Endometrial microvascular endothelial cells (primary cell): ENCODE results near the gene MYBPH. TPM values are rescaled to one million over a fixed set of nuclear protein-coding genes. Genes with fewer than 3 reads are reported as not detected.

Experiments used
- in situ Hi-C: cut with HindIII; loops from 2 replicates; pipeline ENCODE4 v1.10.0; 2017; ENCODE audit warnings: low sequenced_read_pairs, low pct_unique_long_range_greater_than_20kb; ENCODE audit errors: inconsistent ontology term
- total RNA-seq: library from RNA; depleted of rRNA; stranded (reverse); fragments of >200 nt; gene quantifications from one replicate; pipeline ENCODE4 v1.2.3, GENCODE V29; 2015; ENCODE audit errors: inconsistent ontology term

Gene MYBPH
- total RNA-seq, 1 donor from 2014 or later = not detected

DNA sequence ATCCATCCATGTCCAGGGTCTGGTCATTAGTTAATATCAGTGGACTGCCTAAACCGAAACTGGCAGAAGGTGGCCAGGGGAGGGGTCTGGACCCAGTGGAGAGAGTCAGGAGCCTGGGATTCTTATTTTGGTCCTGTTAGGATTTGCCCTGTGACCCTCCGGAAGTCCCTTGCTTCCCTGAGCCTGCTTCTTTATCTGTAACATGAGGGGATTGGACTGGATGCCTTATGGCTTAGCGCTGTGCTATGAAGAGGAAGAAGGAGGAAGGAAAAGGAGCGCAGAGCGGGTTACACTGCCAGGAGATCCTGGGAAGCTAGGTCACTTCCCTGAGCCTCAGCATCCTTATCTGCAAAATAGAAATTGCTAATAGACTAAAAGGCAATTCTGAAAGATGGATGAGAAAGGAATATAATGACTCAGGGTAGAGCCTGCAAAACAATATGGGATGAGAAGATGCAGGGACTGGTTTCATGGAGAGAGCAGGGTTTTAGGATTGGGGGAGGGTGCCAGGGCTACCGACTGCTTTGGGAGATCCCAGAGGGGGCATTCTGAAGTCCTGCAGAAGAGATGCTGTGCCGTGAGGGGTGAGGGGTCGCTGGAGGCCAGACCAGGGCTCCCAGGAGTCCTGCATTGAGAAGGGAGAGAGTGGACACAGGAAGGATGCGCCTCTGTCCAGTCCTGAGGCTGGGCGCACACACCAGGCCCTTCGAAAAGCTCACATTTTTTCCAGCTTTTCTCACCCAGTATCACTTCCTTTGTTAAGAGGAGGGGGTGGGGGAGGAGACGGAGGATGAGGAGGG is 48.6 kb downstream of the MYBPH start:
- in situ Hi-C loops = loop anchor here (25.0 kb wide), 1 partner anchor 90 kb away; the partner anchor contains the start of gene PPFIA4

DNA sequence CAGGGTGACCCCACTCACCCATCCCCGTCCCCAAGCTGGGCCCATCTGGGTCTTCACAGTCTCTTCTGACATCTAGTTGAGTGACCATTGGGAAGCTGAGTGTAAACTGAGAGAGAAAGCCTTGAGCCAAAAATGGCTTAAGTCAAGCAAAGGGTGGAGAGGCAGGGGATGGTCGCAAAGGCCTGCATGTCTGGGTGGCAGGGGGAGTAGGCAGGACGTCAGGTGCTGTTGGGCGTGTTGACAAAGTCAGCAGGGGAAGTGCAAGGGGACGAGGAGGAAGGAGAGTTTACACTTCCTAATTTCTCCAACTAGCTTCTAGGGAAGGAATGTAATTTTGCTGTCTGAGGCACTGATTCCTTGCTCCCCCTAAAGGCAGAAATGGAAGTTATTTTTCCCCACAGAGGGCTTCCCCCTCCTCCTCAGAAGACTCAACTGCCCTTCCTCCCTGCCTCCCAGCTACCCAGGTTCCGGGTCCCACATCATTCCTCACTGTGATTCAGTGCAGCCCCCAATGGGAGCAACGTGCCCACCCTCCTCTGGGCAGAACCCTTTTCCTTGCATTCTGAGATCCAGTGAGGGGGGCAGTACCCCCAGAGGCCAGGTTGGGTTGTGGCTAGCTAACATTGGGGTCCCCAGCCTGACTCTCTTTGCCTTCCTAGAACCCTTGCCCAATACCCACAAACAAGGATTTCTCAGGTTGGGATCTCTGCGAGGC is 49.3 kb downstream of the MYBPH start:
- in situ Hi-C loops = loop anchor here (25.0 kb wide), 1 partner anchor 89 kb away; the partner anchor contains the start of gene PPFIA4

DNA sequence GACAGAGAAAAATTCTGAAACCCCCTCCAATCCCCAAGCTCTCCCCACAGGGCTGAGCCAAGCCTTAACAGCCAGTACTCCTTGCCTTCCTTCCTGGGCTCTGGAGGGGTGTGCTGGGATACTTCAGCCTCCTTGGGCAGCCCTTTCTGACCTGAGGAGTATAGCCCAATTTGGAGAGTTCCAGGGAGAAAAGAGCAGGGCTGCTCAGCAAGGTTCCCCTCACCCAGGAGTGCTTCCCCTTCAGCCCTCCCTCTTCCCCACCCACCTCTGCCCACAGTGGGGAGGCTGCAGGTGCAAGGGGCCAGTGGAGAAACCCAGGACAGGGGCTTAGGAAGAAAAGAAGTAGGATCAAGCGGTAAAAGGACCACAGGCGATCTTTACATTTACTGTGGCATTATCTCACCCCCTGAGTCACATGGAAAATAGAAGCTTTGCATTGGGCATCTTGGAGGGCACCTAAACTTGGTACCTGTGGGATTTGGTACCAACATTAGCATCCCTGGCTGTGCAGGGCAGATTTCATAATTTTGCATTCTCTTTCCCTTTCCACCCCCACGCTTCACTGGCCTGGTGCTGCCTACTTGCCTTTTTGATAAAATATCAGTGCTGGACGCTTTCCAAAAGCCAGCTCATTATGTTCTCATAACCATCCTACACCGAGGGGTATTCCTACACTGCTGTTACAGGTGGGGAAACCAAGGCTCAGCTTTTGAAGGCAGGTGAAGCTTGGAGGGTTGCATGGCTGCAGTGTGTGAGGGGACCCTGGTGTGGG is 50.9 kb downstream of the MYBPH start:
- in situ Hi-C loops = loop anchor here (25.0 kb wide), 1 partner anchor 87 kb away; the partner anchor contains the start of gene PPFIA4

DNA sequence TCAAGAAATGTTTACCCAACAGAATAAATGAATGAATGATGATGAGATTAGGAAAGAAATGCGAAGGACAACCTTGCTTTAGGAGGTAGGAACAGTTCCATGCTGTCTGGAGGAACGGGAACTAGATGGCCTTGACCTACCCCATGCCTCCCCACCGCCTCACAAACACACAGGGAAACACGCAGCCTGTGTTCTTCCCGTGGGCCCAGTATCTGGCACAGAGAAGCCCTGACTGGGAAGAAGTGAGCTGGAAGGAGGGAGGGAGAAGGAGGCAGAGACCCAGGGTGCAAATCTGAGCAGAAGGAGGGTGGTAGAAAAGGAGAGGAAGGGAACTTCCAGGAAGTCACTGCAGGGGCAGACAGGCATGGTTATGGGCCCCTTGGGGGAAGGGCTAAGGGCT is 51.6 kb downstream of the MYBPH start:
- in situ Hi-C loops = no loop called here

DNA sequence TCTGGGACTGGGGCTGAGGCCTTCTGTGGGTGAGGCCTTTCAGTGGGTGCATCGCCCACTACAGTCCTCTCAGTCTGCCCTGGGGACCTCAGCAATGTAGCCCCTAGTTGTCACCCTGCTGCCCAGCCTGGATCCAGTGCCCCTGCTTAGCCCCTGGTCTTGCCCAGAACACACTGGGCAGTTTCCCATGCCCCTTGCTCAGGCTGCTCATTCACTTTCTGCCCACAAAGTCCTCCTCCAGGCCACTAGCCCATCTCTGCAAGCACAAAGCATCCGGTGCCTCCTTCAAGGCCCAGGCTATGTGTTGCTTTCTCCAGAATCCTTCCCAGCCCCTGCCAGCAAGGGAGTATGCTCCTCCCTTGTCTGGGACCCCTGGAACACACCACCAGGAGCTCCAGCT is 53.5 kb downstream of the MYBPH start:
- in situ Hi-C loops = no loop called here

DNA sequence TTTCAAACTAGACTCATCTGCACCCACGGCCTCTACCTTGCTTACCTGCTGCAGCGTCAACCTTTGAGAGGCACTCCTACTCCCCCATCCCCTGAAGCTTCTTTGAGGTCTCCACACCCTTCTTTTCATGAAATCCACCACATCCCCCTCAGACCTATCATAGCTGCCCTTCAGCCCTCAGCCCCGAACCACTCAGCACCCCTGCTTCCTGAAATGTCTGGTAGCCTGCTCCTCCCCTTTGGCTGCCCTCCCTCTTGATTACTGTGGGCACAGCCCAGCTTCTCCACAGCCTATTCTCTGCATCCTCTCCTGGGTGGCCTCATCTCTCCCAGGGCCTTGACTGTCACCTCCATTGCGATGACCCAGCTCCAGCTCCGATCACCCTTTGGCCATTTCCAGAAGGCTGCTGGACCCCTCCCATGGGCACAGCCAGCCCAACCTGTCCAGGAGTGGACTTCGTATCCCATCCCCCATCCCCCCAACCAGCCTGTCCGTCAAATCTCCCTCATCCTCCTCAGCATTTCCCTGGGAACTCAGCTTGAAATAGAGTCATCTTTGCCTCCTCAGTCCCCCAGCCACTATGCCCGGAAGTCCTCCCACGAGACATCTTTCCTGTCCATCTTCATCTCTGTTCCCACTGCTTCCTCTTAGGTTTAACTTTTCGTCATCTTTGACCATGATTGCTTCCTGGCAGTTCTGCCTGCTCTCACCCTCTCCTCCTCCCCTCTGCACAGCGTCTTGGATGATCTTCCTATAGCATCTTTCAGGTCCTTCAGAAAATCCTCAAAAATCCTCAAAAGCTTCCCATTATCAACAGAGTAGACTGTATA is 54.2 kb downstream of the MYBPH start:
- in situ Hi-C loops = no loop called here

DNA sequence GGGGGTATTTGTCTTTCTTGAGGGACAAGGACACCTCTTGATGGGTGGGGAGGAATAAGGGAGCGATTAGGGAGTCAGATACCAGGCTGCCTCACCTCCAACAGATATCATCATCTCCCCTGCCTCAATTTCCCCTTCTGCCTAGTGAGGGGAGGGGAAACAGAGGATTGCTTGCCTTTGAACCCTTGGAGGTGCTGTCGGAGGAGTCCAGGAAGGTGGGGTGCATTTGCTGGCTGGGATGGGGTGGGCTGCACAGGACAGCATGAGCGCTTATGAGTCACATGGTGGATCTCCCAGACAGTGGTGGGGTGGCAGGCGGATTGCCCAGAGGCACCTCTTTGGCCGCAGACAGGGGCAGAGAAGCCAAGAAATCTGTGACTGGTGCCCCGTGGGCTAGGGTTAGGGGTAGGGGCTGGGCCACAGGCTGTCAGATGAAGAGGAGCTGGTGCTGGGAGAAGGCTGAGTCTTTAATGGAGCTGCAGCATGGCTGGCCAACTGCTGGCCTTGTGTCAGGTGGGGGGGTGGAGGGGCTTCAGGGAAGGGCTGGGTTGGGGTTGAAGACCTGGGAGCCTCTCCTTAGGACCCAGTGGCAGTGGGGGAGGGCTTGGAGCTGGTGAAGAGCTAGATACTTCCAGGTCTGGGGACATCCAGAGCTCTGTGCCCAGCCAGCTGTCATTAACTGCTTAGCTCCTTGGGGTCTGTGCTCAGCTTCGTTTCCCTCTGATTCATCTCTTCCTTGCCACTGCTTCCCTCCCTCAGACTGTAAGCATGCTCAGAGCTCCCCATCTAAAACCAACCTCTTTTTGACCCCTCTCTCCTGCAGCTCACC is 55.1 kb downstream of the MYBPH start:
- in situ Hi-C loops = no loop called here

Other genes starting within 250 kb of the MYBPH start
- 22.1 TPM for gene KLHL12, start 248.6 kb downstream of the MYBPH start, total RNA-seq
- 96.9 TPM for gene ADIPOR1, start 217.5 kb downstream of the MYBPH start, total RNA-seq
- gene CYB5R1, start 208.6 kb downstream of the MYBPH start, total RNA-seq = 45.9 TPM
- 81.2 TPM for gene TMEM183A, start 168.5 kb downstream of the MYBPH start, total RNA-seq
- gene PPFIA4, start 149.3 kb downstream of the MYBPH start, total RNA-seq = 0.09 TPM
- gene MYOG, start 89.8 kb downstream of the MYBPH start, total RNA-seq = not detected
- not detected for gene ADORA1, start 48.1 kb downstream of the MYBPH start, total RNA-seq
- gene CHI3L1, start 10.9 kb upstream of the MYBPH start, total RNA-seq = not detected
- not detected for gene CHIT1, start 53.8 kb upstream of the MYBPH start, total RNA-seq
- gene BTG2, start 129.7 kb upstream of the MYBPH start, total RNA-seq = 21.4 TPM
- gene FMOD, start 175.3 kb upstream of the MYBPH start, total RNA-seq = not detected